Neural cell (in vitro differentiated cells): ENCODE results near the gene ZDHHC14.

Experiments
- EP300 ChIP-seq: fragments of 450-650 bp; conservative IDR thresholded peaks from 2 replicates; pipeline ENCODE4 v1.6.1; 2014; ENCODE audit warnings: antibody characterized with exemption, mild to moderate bottlenecking, moderate library complexity; ENCODE audit not compliant: poor library complexity, severe bottlenecking
- EZH2 ChIP-seq: fragments of 200-600, 300-800 bp; shearing (Covaris generic), sonication (generic); IDR thresholded peaks from 2 replicates; pipeline ENCODE4 v1.6.1; 2014; ENCODE audit warnings: antibody characterized with exemption, low read length, borderline replicate concordance, mild to moderate bottlenecking; ENCODE audit not compliant: insufficient read depth, poor library complexity, severe bottlenecking
- MXI1 ChIP-seq: fragments of 450-650 bp; conservative IDR thresholded peaks from 2 replicates; pipeline ENCODE4 v1.6.1; 2014; ENCODE audit warnings: antibody characterized with exemption, mild to moderate bottlenecking; ENCODE audit not compliant: poor library complexity, severe bottlenecking
- POLR2AphosphoS5 ChIP-seq: IDR thresholded peaks from 2 replicates; pipeline ENCODE4 v1.6.1; 2012
- RAD21 ChIP-seq: fragments of 450-650 bp; conservative IDR thresholded peaks from 2 replicates; pipeline ENCODE4 v1.6.1; 2014; ENCODE audit warnings: antibody characterized with exemption, mild to moderate bottlenecking, moderate library complexity
- REST ChIP-seq: IDR thresholded peaks from 2 replicates; pipeline ENCODE4 v1.6.1; 2012; ENCODE audit warnings: borderline replicate concordance
- SMC3 ChIP-seq: fragments of 450-650 bp; conservative IDR thresholded peaks from 2 replicates; pipeline ENCODE4 v1.6.1; 2014; ENCODE audit warnings: antibody characterized with exemption, mild to moderate bottlenecking, moderate library complexity; ENCODE audit not compliant: poor library complexity
- TAF1 ChIP-seq: IDR thresholded peaks from 2 replicates; pipeline ENCODE4 v1.6.1; 2012; ENCODE audit warnings: low read depth
- TF ChIP-seq, protein P1 (sequence below): fragments of 450-650 bp; IDR thresholded peaks from 2 replicates; pipeline ENCODE4 v1.5.1; 2014; ENCODE audit warnings: antibody characterized with exemption, mild to moderate bottlenecking, moderate library complexity; ENCODE audit not compliant: poor library complexity, severe bottlenecking

DNA sequence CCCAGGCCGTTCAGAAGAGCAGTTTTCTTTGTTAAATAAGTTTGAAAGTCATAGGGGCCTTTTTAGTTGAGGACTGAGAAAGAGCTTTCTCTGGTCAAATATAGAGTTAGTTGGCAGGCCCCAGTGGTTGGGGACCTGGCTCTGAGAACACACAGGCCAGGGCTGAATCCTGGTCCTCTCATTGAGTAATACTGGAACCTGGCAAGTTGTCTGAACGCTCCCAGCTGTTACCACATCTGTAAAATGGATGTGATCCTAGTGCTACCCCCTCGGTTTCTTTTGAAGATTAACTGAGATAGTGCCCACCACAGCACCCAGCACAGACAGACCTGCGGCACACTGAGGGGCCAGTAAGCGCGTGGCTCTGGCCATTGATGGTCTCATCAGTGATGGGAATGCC is 215.5 kb downstream of the ZDHHC14 start:
- TF ChIP-seq, protein P1, sequence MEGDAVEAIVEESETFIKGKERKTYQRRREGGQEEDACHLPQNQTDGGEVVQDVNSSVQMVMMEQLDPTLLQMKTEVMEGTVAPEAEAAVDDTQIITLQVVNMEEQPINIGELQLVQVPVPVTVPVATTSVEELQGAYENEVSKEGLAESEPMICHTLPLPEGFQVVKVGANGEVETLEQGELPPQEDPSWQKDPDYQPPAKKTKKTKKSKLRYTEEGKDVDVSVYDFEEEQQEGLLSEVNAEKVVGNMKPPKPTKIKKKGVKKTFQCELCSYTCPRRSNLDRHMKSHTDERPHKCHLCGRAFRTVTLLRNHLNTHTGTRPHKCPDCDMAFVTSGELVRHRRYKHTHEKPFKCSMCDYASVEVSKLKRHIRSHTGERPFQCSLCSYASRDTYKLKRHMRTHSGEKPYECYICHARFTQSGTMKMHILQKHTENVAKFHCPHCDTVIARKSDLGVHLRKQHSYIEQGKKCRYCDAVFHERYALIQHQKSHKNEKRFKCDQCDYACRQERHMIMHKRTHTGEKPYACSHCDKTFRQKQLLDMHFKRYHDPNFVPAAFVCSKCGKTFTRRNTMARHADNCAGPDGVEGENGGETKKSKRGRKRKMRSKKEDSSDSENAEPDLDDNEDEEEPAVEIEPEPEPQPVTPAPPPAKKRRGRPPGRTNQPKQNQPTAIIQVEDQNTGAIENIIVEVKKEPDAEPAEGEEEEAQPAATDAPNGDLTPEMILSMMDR = no peak
- TF ChIP-seq RAD21 (no peak), EZH2 (no peak), POLR2AphosphoS5 (no peak), TAF1 (no peak), EP300 (no peak), REST (no peak), SMC3 (no peak), MXI1 (no peak)
